Urinary bladder (tissue), 4 donors: ENCODE data around the gene SPPL3. TPM values are rescaled to one million over a fixed set of nuclear protein-coding genes. Genes with fewer than 3 reads are reported as not detected.
"Not testable (repeated sequence)": the region's sequence is repeated elsewhere in the genome, so short reads cannot be mapped to it uniquely, and the experiment has no call there.

Experiments used
- DNase-seq: peaks from one replicate; pipeline ENCODE4 v3.0.0-alpha.2; 2015; ENCODE audit errors: extremely low spot score
- H3K27ac ChIP-seq: one replicate; pipeline ENCODE4 v1.5.1; 2013; ENCODE audit warnings: low read depth, mild to moderate bottlenecking, moderate library complexity
- H3K36me3 ChIP-seq: one replicate; pipeline ENCODE4 v1.6.1; 2013; ENCODE audit warnings: mild to moderate bottlenecking, moderate library complexity; ENCODE audit not compliant: insufficient read depth
- H3K4me1 ChIP-seq: one replicate; pipeline ENCODE4 v1.6.1; 2013; ENCODE audit warnings: mild to moderate bottlenecking, moderate library complexity; ENCODE audit not compliant: insufficient read depth
- H3K4me3 ChIP-seq: one replicate; pipeline ENCODE4 v1.5.1; 2013; ENCODE audit warnings: low read depth, low read length
- WGBS: extraction: QIAGEN DNeasy Blood & Tissue Kit; methylation state at CpG from one replicate; pipeline ENCODE4 v1.1.7; 2013; 5-methylcytosine and 5-hydroxymethylcytosine counted together
- polyA plus RNA-seq: library from polyadenylated mRNA; stranded (reverse); fragments of 200-250 nt; gene quantifications from one replicate; pipeline ENCODE4 v1.2.3, GENCODE V29; 2013
- total RNA-seq: library from RNA; depleted of rRNA; stranded (reverse); fragments of >200 nt; gene quantifications from one replicate; pipeline ENCODE4 v1.2.3, GENCODE V29; 2014
- donor health status: healthy with polysubstance abuse.
- donor health status: healthy.

Gene SPPL3
- total and polyA plus RNA-seq, 2 donors, result 30.5 to 40.4 TPM

- WGBS, result 72% methylated on average over 3 of the region's 3 CpGs
- no peak for DNase-seq
- Histone ChIP-seq H3K36me3 (no peaks in the 10 kb centered on the region), H3K4me1 (no peaks in the 10 kb centered on the region), H3K27ac (no peak overlapping the region), H3K4me3 (no peak overlapping the region)
Observed at GRCh38 chr12:120799243-120800045, 104.7 kb downstream of the SPPL3 start.

GRCh38 chr12:120798696-120799095 lies 105.5 kb downstream of the SPPL3 start:
- DNase-seq, result no peak
- no peaks in the 10 kb centered on the region for H3K36me3 ChIP-seq
- H3K4me3 ChIP-seq, result no peak overlapping the region
- H3K27ac ChIP-seq, result no peak overlapping the region
- WGBS, result 81% methylated on average over 4 of the region's 4 CpGs
- no peaks in the 10 kb centered on the region for H3K4me1 ChIP-seq

DNA sequence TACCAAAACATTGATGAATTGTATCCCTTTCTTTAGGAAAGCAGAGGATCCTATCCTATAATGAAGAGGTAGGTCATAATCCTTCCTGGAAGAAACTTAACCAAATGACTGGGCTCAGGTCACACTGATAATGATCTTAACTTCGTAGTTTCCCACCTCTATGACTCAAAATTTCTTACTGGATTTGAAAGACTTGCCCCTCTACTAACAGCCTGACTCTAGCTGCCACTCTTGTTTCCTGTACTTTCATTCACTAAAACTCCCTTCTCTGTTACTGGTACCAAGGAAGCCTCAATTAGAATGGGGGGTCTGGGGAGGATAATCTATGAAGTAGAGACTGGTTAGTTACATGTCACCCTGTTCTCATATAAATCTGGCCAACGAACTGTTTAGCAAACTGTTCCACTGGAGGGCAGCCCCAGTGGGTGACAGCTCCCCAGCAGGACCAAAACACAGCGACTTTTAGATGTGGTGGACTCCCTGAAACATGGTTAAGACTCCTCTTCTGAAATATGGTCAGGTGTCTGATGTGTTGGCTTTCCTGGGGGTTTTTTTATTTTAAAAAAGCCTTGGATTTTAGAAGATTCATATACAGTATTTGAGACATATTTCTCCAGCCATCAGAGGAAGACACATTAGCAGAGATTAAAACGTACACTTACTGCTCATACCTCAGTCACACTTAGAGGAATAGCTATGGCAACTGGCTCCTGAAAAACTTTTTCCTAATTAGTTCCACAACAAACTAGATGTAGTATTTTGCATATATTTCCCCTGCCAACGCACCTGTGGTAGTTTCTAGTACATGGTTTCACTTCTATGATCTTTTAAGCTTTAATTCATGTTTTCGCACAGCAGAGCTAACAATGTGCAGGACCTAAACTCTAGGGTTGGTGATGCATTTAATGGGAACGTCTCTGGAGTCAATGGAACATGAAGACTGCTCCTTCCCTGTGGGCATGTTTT lies 106.2 kb downstream of the SPPL3 start:
- no peak for DNase-seq
- Histone ChIP-seq H3K27ac (no peak overlapping the region), H3K4me3 (no peak overlapping the region), H3K36me3 (no peaks in the 10 kb centered on the region), H3K4me1 (no peaks in the 10 kb centered on the region)
- 83% methylated on average over 7 of the region's 7 CpGs for WGBS

- no peaks in the 10 kb centered on the region for H3K36me3 ChIP-seq
- 97% methylated on average over 4 of the region's 4 CpGs for WGBS
- H3K4me1 ChIP-seq, result no peaks in the 10 kb centered on the region
- no peak overlapping the region for H3K27ac ChIP-seq
- no peak overlapping the region for H3K4me3 ChIP-seq
- DNase-seq, result no peak
Observed at GRCh38 chr12:120795441-120796178, 108.5 kb downstream of the SPPL3 start.

DNA sequence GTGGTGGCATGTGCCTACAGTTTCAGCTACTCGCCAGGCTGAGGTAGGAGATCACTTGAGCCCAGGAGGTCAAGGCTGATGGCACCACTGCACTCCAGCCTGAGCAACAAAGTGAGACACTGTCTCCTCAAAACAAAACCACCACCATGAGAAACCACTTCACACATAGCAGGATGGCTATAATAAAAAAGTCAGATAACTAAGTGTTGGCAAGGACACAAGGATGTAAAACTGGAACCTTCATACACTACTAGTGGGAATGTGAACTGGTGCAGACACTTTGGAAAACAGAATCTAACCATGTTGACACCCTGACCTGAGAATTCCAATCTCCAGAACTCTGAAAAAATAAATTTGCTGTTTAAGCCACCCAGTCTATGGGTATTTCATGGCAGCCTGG lies 110.8 kb downstream of the SPPL3 start:
- H3K27ac ChIP-seq, result no peak overlapping the region
- 100% methylated on average over 1 of the region's 1 CpG for WGBS
- DNase-seq, result no peak

GRCh38 chr12:120792456-120792855 lies 111.7 kb downstream of the SPPL3 start:
- H3K4me3 ChIP-seq, H3K36me3 ChIP-seq, DNase-seq, H3K27ac ChIP-seq, H3K4me1 ChIP-seq: not testable (repeated sequence)
- WGBS, result 95% methylated on average over 9 of the region's 9 CpGs

More for the DNA sequence above, 110.8 kb downstream of the SPPL3 start:
- Histone ChIP-seq H3K36me3 (no peaks in the 10 kb centered on the region), H3K4me1 (no peaks in the 10 kb centered on the region), H3K4me3 (no peak overlapping the region)

GRCh38 chr12:120791669-120792176 lies 112.4 kb downstream of the SPPL3 start:
- WGBS, result 78% methylated on average over 2 of the region's 2 CpGs
- no peak for DNase-seq

GRCh38 chr12:120790114-120790513 lies 114.0 kb downstream of the SPPL3 start:
- DNase-seq, result no peak
- Histone ChIP-seq H3K4me1 (no peaks in the 10 kb centered on the region), H3K36me3 (no peaks in the 10 kb centered on the region), H3K4me3 (no peak overlapping the region), H3K27ac (no peak overlapping the region)
- 97% methylated on average over 5 of the region's 5 CpGs for WGBS

More at GRCh38 chr12:120791669-120792176, 112.4 kb downstream of the SPPL3 start:
- Histone ChIP-seq H3K36me3 (no peaks in the 10 kb centered on the region), H3K4me1 (no peaks in the 10 kb centered on the region), H3K4me3 (no peak overlapping the region), H3K27ac (no peak overlapping the region)

- H3K4me3 ChIP-seq, result no peak overlapping the region
- no peak overlapping the region for H3K27ac ChIP-seq
- no peaks in the 10 kb centered on the region for H3K4me1 ChIP-seq
- no peaks in the 10 kb centered on the region for H3K36me3 ChIP-seq
- DNase-seq, result no peak
- 92% methylated on average over 3 of the region's 3 CpGs for WGBS
Observed at GRCh38 chr12:120787889-120788288, 116.3 kb downstream of the SPPL3 start.

DNA sequence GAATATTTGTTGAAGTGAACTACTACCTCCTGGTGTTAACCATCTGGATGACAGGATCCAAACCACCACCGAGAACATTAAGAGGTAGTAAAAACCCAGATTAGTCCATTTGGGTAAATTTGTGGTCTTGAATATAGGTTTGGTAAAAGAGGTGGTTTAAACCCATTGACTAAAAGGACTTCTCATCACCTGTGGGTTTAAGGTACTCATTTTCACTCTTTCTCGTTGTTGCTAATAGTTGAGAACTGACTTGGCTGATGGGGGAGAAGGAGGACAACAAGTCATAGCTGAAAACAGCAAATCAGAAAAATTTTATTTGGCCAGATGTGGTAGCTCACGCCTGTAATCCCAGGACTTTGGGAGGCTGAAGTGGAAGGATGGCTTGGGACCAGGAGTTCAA lies 119.4 kb downstream of the SPPL3 start:
- no peaks in the 10 kb centered on the region for H3K4me1 ChIP-seq
- 93% methylated on average over 3 of the region's 3 CpGs for WGBS
- no peaks in the 10 kb centered on the region for H3K36me3 ChIP-seq
- no peak for DNase-seq
- no peak overlapping the region for H3K27ac ChIP-seq
- H3K4me3 ChIP-seq, result no peak overlapping the region

DNA sequence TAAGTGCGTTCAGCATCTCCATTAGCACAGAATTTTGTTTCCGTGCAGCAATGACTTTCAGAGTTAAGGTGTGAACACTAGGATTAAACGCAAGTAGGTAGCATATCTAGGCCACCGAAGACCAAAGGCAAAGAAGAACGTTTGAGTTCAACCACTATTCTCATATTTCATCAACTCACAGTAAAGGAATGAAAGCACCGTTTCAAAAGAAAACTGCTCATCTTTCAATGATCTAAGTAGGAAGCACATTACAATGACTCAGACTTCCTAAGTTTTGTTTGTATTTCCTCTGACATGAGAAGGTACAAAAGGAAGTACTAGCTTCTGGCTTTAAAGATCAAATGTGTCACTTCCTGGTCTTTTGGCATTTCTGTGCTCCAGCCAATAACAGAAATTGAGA lies 121.0 kb downstream of the SPPL3 start:
- no peaks in the 10 kb centered on the region for H3K36me3 ChIP-seq
- 75% methylated on average over 6 of the region's 6 CpGs for WGBS
- no peak overlapping the region for H3K4me3 ChIP-seq
- no peak overlapping the region for H3K27ac ChIP-seq
- DNase-seq, result no peak
- no peaks in the 10 kb centered on the region for H3K4me1 ChIP-seq

DNA sequence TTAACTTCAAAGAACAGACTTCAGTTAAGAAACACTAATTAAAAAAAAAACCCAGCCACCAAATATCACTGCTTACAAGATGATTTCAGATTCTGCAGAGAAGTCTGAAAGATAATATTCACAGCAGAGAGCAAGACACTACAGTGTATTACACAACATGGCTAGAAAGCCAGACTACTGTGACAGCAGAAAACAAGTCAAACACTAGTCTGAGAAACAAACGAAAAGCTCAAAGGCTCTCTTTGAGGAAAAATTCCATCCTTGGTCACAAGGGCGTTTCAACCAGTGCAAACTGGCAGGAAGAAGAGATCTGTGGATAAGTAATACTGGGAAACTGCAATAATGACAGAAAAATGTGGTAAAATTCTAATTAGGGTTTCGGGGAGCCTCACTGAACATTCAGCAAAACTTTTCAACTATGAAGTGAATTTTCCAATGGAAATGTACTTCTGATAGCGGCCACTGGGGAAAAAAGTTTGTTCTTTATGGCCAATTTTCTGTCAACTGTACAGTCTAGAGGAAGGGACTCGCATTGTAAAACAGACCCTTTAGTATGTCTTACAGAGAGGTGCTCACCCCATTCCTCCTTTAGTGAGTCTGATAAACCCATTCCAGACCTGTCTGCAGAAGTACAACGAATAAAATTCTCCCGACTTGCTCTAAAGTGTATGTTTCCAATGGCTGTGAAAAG lies 128.2 kb downstream of the SPPL3 start:
- no peak for DNase-seq
- H3K36me3 ChIP-seq, result no peaks in the 10 kb centered on the region
- 88% methylated on average over 7 of the region's 7 CpGs for WGBS
- no peaks in the 10 kb centered on the region for H3K4me1 ChIP-seq
- no peak overlapping the region for H3K27ac ChIP-seq
- no peak overlapping the region for H3K4me3 ChIP-seq
